Measurements from ENCODE around the gene MOB3C.

MOB3C gene

DNA sequence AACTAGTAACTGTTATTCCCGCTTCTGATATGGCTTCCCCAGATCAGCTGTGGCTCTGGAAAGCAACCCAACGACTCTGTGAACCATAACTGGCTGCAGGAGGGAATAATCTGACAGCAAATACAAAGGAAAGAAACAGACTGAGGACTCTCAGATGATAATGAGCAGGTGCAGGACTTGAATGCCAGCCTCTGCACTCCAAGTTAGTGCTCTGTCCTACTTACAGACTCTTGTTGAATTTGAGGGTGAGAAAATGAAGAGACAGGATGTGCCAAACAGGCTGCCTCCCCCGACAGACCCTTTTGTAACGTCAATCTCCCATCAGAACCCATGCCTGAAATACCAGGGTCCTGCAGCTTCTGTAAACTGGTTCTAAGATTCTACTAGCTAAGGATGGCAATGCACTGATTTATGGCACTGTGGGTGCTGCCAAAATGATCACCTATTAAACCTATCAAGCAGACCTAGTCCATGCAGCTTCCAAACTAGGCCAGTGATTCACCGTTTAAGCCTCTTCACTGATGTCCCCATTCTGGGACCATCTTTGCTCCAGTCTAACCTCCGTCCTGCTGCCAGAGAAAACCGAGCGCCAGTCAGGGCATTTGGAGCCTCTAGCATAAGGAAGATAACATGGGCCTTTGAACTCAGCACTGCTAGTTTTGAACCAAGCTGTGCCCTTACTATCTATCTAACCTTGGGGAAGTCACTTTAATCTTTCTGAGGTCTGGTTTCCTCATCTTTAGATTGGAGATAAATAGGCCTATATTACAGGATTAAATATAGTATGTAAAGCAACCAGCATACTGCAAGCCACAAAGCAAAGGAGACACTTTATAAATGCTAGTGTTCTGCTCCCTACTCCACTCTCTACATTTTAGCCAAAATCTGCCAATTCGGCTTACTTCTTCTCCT lies 17.3 kb downstream of the MOB3C start:
- no peak for DNase-seq (ENCODE audit: low read depth in 2 of 2)
- no peak overlapping the region for H3K4me3 ChIP-seq (replicated peaks in 1 of 2; ENCODE audit: low read depth in 2 of 2, low read length in 2 of 2)
- TF ChIP-seq, protein P1, sequence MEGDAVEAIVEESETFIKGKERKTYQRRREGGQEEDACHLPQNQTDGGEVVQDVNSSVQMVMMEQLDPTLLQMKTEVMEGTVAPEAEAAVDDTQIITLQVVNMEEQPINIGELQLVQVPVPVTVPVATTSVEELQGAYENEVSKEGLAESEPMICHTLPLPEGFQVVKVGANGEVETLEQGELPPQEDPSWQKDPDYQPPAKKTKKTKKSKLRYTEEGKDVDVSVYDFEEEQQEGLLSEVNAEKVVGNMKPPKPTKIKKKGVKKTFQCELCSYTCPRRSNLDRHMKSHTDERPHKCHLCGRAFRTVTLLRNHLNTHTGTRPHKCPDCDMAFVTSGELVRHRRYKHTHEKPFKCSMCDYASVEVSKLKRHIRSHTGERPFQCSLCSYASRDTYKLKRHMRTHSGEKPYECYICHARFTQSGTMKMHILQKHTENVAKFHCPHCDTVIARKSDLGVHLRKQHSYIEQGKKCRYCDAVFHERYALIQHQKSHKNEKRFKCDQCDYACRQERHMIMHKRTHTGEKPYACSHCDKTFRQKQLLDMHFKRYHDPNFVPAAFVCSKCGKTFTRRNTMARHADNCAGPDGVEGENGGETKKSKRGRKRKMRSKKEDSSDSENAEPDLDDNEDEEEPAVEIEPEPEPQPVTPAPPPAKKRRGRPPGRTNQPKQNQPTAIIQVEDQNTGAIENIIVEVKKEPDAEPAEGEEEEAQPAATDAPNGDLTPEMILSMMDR (IDR thresholded peaks at IDR 0.05; ENCODE audit: low read depth, low read length): no peak

DNA sequence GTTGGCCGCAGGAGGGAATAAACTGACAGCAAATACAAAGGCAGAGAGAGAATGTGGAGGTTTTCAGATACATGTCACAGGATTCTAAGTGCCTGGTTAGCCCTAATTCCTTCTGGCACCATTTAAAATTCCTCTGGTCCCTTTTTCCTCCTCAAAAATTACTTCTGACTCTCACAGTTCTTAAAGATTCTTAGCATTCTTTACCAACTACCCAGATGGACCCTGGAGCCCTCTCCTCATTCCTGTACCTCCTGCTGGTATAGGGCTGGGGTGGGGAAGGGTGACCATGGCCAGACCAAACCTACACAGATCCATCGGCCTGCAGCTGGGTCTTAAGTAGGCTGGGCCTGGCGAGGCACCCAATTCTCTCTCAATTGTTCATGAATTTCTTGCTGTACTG lies 19.8 kb downstream of the MOB3C start:
- TF ChIP-seq, protein P1 (IDR thresholded peaks at IDR 0.05; ENCODE audit: low read depth, low read length): no peak
- H3K4me3 ChIP-seq (replicated peaks in 1 of 2; ENCODE audit: low read depth in 2 of 2, low read length in 2 of 2): no peak overlapping the region
- DNase-seq (ENCODE audit: low read depth in 2 of 2): no peak

- TF ChIP-seq, protein P1 (IDR thresholded peaks at IDR 0.05; ENCODE audit: low read depth, low read length): no peak
- no peak overlapping the region for H3K4me3 ChIP-seq (replicated peaks in 1 of 2; ENCODE audit: low read depth in 2 of 2, low read length in 2 of 2)
- DNase-seq (ENCODE audit: low read depth in 2 of 2): no peak
Observed at GRCh38 chr1:46596036-46596435, 20.6 kb downstream of the MOB3C start.

- TF ChIP-seq, protein P1 (IDR thresholded peaks at IDR 0.05; ENCODE audit: low read depth, low read length): no peak
- no peak overlapping the region for H3K4me3 ChIP-seq (replicated peaks in 1 of 2; ENCODE audit: low read depth in 2 of 2, low read length in 2 of 2)
- DNase-seq (ENCODE audit: low read depth in 2 of 2): no peak
Observed at GRCh38 chr1:46595127-46595526, 21.5 kb downstream of the MOB3C start.

DNA sequence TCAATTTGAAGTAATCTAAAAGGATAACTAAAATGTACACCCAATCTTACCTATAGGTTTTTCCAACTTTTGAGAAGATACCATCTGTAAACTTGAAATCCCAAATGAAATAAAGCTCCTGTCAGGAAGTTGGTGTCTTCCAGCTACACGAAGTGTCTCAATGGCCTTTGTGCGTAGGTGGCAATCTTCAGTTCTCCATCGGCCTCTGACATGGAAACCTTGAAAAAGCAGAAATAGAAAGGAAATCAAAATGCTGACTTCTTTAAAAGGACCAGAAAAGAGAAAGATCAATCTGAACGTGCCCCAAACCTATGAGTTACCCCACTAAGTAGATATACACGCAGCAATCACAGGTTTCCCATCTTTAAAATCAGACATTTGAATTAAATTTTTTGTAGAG lies 22.5 kb downstream of the MOB3C start:
- DNase-seq (ENCODE audit: low read depth in 2 of 2): no peak
- TF ChIP-seq, protein P1 (IDR thresholded peaks at IDR 0.05; ENCODE audit: low read depth, low read length): no peak
- H3K4me3 ChIP-seq (replicated peaks in 1 of 2; ENCODE audit: low read depth in 2 of 2, low read length in 2 of 2): no peak overlapping the region

DNA sequence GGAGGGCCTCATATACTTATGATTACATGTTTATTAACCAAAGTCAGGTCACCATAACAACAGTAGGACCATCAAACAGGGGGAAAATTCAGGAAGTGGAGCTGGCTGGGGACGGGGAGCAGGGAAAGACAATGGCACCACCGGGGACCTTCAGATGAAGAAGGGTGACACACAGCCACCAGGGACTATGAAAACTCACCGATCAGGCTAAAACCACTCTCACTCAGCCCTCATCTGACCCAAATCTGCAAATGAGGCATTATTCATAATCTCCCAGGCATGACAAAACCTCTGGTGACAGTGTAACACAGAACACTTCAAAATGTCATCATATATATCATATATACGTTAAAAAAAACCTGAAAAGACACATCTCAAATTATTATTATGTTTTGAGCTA lies 23.8 kb downstream of the MOB3C start:
- DNase-seq (ENCODE audit: low read depth in 2 of 2): no peak
- TF ChIP-seq, protein P1 (IDR thresholded peaks at IDR 0.05; ENCODE audit: low read depth, low read length): no peak
- no peak overlapping the region for H3K4me3 ChIP-seq (replicated peaks in 1 of 2; ENCODE audit: low read depth in 2 of 2, low read length in 2 of 2)

Data from cardiac fibroblast (primary cell).